ENCODE results near the gene KNCN.

Gene KNCN

GRCh38 chr1:46497020-46497419 lies 54.4 kb downstream of the KNCN start:
- no peak for DNase-seq (ENCODE audit: low read depth)

- DNase-seq (ENCODE audit: low read depth), result no peak
Observed at GRCh38 chr1:46496505-46496904, 54.9 kb downstream of the KNCN start.

GRCh38 chr1:46495778-46496177 lies 55.7 kb downstream of the KNCN start:
- no peak for DNase-seq (ENCODE audit: low read depth)

All from activated gamma-delta T cell treated with anti-CD3 and anti-CD28 coated beads, Interleukin-2, amount 50 U/mL, for 16 hours (primary cell).